ENCODE data around the gene ABCC3.

DNA sequence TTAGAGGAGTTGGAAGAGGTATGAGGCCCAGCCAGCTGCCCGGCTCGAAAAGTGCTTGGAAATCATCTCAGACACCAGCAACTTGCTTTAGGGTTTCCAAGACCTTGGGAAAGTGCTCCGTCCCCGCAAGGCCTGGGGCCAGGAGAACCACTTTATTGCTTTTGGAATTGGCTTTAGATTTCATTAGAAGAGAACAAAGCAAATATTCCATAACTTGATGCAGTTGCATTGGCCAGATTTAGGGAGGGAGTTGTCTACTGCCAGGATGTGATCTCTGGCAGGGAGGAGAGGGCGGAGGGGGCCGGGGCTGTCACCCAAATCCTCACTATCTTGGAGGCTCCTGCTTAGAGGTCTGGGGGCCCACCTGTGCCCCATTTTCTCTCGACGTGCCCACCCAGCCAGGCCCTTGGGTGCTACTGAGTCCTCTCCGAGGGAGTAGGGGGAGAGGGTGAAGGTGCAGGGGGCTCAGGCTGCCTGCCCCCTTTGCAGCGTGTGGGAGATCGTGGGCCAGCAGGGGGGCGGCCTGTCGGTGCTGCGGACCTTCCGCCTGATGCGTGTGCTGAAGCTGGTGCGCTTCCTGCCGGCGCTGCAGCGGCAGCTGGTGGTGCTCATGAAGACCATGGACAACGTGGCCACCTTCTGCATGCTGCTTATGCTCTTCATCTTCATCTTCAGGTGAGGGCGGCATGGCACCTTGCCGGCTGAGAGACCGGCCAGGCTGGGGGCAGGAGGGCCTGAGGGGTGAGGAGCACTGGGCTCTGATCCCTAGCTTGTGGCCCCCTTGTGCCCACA is 43.5 kb upstream of the ABCC3 start:
- TF ChIP-seq, protein P1, sequence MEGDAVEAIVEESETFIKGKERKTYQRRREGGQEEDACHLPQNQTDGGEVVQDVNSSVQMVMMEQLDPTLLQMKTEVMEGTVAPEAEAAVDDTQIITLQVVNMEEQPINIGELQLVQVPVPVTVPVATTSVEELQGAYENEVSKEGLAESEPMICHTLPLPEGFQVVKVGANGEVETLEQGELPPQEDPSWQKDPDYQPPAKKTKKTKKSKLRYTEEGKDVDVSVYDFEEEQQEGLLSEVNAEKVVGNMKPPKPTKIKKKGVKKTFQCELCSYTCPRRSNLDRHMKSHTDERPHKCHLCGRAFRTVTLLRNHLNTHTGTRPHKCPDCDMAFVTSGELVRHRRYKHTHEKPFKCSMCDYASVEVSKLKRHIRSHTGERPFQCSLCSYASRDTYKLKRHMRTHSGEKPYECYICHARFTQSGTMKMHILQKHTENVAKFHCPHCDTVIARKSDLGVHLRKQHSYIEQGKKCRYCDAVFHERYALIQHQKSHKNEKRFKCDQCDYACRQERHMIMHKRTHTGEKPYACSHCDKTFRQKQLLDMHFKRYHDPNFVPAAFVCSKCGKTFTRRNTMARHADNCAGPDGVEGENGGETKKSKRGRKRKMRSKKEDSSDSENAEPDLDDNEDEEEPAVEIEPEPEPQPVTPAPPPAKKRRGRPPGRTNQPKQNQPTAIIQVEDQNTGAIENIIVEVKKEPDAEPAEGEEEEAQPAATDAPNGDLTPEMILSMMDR (conservative IDR thresholded peaks at IDR 0.05; ENCODE audit: low read depth, low read length): no peak
- TF ChIP-seq EZH2 (IDR thresholded peaks at IDR 0.05; ENCODE audit: borderline replicate concordance, low read depth, low read length, poor library complexity, severe bottlenecking): no peak

Data from A673 (cell line).